HCEC 1CT (cell line): ENCODE measurements around the gene ZNF195.
"Not testable (repeated sequence)": the region's sequence is repeated elsewhere in the genome, so short reads cannot be mapped to it uniquely, and the experiment has no call there.

Experiments
- DNase-seq: peaks from one replicate; pipeline ENCODE4 v3.0.0-alpha.2; 2017

ZNF195 gene

DNA sequence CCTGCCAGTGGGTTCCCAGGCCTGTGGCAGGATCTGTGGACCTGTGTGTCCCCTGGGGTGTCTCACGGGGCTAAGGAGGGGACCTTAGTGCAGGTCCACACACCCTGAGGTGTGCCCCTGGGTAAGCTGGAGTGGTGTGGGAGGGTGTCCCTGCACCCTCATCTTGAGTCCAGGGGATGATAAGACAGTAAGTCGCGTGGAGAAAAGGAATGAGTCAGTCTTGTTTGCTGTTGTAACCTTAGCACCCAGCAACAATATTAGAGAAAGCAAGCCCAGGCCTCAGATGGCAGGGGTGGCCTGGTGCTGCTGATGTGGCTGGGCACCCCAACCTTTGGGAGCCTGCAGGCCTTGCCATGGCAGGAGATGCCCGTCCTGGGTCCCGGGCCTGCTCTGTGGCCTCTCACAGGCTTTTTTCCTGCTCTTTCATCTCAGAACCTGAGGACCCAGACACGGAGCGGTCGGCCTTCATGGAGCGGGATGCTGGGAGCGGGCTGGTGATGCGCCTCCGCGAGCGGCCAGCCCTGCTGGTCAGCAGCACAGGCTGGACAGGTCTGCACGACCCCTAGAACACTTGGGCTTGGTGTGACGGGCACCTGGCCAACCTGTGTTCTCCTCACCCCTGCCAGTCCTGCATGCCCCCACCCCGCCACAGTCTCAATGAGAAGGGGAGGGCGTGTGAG lies 23.4 kb upstream of the ZNF195 start:
- DNase-seq = not testable (repeated sequence)

- not testable (repeated sequence) for DNase-seq
Measured at GRCh38 chr11:3401052-3401451, 22.1 kb upstream of the ZNF195 start.

DNA sequence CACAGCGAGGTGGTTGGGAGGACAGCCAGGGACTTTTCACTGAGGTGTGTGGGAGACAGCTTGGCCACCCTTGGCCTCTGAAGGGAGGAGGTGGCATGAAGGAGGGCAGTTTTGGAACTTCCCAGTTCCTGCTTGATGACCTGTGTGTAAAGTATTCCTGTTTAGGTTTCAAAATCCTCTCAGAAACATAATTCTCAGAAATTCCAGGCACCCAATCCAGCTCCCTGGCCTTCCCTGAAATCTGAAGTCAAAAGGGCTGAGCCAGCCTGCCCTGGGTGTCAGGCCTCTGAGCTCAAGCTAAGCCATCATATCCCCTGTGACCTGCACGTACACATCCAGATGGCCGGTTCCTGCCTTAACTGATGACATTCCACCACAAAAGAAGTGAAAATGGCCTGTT lies 19.6 kb upstream of the ZNF195 start:
- DNase-seq = not testable (repeated sequence)

- not testable (repeated sequence) for DNase-seq
Measured at GRCh38 chr11:3398106-3398505, 19.2 kb upstream of the ZNF195 start.

GRCh38 chr11:3397210-3397609 lies 18.3 kb upstream of the ZNF195 start:
- DNase-seq = not testable (repeated sequence)

DNA sequence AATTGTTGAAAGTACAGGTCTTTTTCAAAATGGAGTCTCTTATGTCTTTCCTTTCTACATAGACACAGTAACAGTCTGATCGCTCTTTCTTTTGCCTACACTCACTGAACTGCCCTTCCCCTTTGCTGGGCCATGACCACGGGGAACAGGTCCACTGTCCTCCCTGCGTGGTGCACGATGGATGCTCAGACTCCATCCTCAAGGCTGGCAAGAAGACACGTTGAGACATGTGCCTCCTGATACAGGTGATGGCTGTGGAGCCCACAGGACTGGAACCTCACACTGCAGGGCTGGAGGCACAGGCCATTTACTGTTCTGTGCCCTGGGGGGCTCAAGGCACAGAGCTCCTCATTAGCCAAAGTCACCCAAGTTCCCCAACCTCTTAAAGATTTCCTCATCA lies 16.5 kb upstream of the ZNF195 start:
- DNase-seq = not testable (repeated sequence)

DNA sequence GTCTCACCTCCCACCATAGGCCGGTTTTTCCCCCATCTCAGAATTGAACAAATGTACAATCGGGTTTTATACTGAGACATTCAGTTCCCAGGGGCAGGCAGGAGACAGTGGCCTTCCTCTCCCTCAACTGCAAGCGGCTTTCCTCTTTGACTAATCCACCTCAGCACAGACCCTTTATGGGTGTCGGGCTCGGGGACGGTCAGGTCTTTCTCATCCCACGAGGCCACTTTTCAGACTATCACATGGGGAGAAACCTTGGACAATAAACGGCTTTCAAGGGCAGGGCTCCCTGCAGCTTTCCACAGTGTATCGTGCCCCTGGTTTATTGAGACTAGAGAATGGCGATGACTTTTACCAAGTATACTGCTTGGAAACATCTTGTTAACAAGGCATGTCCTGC lies 16.0 kb upstream of the ZNF195 start:
- not testable (repeated sequence) for DNase-seq

DNA sequence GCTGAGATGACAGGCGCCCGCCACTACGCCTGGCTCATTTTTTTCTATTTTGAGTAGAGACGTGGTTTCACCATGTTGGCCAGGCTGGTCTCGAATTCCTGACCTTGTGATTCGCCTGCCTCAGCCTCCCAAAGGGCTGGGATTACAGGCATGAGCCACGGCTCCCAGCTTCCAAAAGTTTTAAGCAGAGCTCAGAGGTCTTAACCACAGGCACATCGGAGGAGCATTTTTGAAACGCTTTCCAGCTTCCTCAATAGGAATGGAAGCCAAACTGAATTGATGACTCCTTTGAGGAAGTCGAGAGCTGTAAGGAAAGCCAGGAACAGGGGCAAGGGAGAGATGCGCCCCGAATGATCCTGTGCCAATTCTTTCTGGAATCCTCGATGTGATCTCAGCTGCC lies 14.5 kb upstream of the ZNF195 start:
- DNase-seq = not testable (repeated sequence)

- DNase-seq = no peak
Measured at GRCh38 chr11:3382613-3383285, 3.8 kb upstream of the ZNF195 start.

- no peak for DNase-seq
Measured at GRCh38 chr11:3381794-3382193, 2.8 kb upstream of the ZNF195 start.

DNA sequence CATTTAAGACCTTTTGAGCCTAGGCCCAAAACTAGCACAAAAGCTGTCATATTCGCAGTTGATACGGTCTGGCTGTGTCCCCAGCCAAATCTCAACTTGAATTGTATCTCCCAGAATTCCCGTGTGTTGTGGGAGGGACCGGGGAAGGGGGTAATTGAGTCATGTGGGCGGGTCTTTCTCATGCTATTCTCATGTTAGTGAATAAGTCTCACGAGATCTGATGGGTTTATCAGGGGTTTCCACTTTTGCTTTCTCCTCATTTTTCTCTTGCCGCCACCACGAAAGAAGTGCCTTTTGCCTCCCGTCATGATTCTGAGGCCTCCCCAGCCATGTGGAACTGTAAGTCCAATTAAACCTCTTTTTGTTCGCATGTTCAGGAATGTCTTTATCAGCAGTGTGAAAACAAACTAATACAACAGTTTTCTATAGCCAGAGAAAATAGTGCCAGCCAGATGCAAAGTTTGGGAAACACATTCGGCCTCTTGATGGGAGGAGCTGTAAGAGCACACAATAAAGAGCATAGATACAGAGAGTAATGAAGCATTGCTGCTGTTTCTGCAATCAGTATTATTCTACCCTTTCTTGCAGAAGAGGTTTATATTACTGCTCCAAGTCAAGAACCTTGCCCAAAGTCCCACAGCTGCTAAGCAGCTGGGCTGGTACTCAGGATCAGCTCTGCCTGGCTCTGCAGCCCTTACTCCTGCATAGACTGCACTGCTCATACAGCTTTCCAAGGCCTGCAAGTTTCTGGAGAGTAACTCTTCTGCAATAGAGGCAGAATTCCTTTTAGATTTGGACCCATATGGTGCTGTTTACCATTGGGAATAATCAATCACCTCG lies 2.0 kb upstream of the ZNF195 start:
- peak; percentile 42 for DNase-seq

GRCh38 chr11:3375552-3375951 lies 3.4 kb downstream of the ZNF195 start:
- no peak for DNase-seq

DNA sequence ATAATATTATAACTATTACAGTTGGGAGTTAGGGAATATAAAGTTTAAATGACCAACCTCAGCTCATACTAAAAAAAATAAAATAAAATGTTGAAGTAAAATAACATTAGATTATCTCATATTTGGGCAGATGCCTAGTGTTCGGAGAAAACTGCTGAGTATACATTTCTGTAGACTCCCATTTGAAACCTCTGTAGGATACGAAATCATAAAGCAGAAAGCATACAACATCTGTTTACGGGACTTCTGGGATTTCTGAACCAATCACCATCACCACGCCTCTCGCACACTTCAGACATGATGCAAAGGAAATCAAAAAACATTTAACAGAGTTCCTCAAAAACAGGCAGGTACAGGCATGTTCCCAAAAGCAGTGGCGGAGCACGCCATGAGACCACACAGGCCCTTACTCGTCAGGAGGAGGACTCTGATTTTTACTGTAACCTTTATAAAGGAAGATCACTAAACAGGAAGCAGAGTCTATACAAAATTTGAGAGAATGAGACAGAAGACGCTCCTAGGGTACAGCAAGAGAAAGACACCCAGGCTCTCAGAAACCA lies 8.6 kb downstream of the ZNF195 start:
- DNase-seq = no peak

DNA sequence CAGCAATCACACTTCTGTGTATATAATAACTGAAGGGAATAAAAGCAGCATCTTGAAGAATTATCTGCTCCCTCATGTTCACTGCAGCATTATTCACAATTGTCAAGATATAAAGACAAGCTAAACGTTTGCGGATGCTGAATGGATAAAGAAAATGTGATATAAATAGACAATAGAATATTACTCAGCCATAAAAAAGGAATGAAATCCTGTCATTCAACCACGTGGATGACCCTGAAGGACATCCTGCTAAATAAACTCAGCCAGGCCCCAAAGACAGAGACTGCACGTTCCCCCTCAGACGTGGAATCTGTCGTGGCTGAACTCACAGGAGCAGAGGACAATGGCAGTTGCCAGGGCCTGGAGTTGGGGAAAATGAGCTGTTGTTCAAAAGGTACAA lies 9.6 kb downstream of the ZNF195 start:
- DNase-seq = no peak

GRCh38 chr11:3368199-3368598 lies 10.7 kb downstream of the ZNF195 start:
- no peak for DNase-seq

- no peak for DNase-seq
Measured at GRCh38 chr11:3367221-3367620, 11.7 kb downstream of the ZNF195 start.

DNA sequence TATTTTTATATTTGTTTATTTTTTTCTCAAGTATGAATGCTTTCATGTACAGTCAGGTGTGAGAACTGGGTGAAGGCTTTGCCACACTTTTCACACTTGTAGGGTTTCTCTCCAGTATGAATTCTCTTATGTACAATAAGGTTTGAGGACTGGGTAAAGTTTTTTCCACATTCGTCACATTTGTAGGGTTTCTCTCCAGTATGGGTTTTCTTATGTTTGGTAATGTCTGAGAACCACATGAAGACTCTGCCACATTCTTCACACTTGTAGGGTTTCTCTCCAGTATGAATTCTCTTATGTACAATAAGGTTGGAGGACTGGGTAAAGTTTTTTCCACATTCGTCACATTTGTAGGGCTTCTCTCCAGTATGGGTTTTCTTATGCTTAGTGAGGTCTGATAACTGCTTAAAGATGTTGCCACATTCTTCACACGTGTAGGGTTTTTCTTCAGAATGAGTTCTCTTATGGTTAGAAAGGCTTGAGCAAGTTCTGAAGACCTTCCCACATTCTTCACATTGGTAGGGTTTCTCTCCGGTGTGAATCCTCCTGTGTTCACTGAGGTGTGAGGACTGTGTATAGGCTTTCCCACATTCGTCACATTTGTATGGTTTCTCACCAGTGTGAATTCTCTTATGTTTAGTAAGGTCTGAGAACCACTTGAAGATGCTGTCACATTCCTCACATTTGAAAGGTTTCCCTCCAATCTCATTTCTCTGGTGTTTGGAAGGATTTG lies 19.7 kb downstream of the ZNF195 start:
- no peak for DNase-seq

GRCh38 chr11:3357994-3358676 lies 20.8 kb downstream of the ZNF195 start:
- no peak for DNase-seq

GRCh38 chr11:3357302-3357701 lies 21.6 kb downstream of the ZNF195 start:
- no peak for DNase-seq

GRCh38 chr11:3356858-3357257 lies 22.1 kb downstream of the ZNF195 start:
- no peak for DNase-seq

DNA sequence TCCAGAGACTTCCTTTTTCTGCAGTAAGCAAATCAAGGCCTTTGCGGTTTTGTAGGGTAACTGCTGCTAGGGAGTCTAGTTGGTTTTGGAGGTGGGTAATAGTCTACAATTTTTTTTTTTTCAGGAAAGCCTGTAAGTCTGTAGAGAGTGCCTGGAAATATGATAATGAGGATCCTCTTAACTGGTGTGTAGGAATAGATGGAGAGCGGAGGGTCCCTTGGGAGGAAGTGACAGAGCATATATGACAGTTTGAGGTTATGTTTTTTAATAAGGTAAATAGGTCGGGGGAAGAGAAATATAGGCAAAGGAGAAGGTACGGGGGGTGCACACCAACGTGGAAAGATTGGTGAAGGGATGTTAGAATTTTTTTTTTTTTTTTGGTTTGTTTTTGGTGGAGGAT lies 25.9 kb downstream of the ZNF195 start:
- no peak for DNase-seq

DNA sequence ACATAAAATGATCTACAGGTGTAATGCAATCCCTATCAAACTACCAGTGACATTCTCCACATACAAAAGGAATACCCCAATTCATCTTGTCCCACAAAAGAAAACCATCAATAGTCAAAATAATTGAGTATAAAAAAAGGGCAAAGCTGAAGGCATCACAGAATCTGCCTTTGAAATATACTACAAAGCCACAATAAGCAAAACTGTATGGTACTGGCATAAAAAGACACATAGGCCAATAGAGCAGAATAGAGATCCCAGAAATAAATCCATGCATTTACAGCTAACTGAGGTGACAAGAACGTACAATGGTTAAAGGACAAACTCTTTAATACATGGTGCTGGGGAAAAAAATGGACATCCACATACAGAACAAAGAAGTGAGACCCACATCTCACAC lies 31.8 kb downstream of the ZNF195 start:
- no peak for DNase-seq
